ENCODE measurements around the gene CRBN. TPM values are rescaled to one million over a fixed set of nuclear protein-coding genes. Genes with fewer than 3 reads are reported as not detected.

CRBN gene
- total RNA-seq, 1 donor from 2014 or later, result 76.2 TPM

DNA sequence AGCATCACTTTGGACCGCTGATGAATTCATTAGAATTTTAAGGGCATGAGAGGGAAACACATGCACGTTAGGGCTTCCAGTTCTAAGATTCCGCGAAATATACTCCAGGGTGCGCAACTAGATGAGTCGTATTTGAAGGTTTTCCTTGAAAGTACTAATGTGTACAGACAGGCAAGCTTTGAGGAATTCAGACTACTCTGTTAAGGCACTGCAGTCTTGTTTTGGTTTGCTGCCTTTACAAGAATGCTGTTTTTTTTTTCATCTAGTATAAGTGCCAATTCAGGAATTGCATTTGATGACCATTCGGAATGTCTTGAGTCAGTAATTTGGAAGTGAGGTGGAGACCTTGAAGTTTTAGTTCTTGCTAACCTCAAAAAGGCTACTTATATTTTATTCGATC, 33.7 kb downstream of the CRBN start:
- Histone ChIP-seq H3K4me3 (ENCODE audit: low read length in 3 of 3) (no peak overlapping the region), H3K27ac (ENCODE audit: low read depth, low read length) (no peak overlapping the region), H3K9ac (ENCODE audit: low read depth in 1 of 3, low read length in 3 of 3) (no peak overlapping the region), H3K36me3 (ENCODE audit: control insufficient read depth in 3 of 3, insufficient read depth in 3 of 3, low read length in 3 of 3) (peaks cover 14 to 64% (median 54%) of the 10 kb centered on the region in 3 donors), H3K27me3 (ENCODE audit: control insufficient read depth in 3 of 3, insufficient read depth in 3 of 3, low read length in 3 of 3) (no peaks in the 10 kb centered on the region), H3K9me3 (ENCODE audit: control insufficient read depth in 3 of 3, low read length in 3 of 3) (no peaks in the 10 kb centered on the region), H3K4me1 (ENCODE audit: control insufficient read depth in 3 of 3, insufficient read depth in 3 of 3, low read length in 3 of 3) (no peaks in the 10 kb centered on the region)

DNA sequence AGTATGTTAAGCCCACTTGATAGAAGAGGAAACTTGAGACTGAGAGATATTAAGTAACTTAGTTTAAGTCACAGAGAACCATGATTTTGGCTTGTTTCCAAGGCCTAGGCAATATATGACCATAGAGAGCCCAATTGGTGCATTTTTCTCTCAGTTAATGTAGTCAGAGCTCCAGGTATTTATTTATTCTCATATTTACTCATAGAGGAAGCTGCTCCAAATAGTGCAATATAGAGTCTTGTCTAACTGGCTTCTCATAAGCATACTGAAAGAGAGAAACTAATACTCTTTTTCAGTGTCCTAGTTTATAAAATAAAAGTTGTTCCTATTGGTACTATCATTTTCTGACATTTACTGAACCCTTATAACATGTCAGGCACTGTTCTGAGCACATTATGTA, 37.6 kb downstream of the CRBN start:
- Histone ChIP-seq H3K36me3 (ENCODE audit: control insufficient read depth in 3 of 3, insufficient read depth in 3 of 3, low read length in 3 of 3) (peaks cover 12 to 56% (median 50%) of the 10 kb centered on the region in 3 donors), H3K4me1 (ENCODE audit: control insufficient read depth in 3 of 3, insufficient read depth in 3 of 3, low read length in 3 of 3) (no peaks in the 10 kb centered on the region), H3K9me3 (ENCODE audit: control insufficient read depth in 3 of 3, low read length in 3 of 3) (no peaks in the 10 kb centered on the region), H3K27me3 (ENCODE audit: control insufficient read depth in 3 of 3, insufficient read depth in 3 of 3, low read length in 3 of 3) (no peaks in the 10 kb centered on the region), H3K27ac (ENCODE audit: low read depth, low read length) (no peak overlapping the region), H3K4me3 (ENCODE audit: low read length in 3 of 3) (no peak overlapping the region), H3K9ac (ENCODE audit: low read depth in 1 of 3, low read length in 3 of 3) (no peak overlapping the region)

DNA sequence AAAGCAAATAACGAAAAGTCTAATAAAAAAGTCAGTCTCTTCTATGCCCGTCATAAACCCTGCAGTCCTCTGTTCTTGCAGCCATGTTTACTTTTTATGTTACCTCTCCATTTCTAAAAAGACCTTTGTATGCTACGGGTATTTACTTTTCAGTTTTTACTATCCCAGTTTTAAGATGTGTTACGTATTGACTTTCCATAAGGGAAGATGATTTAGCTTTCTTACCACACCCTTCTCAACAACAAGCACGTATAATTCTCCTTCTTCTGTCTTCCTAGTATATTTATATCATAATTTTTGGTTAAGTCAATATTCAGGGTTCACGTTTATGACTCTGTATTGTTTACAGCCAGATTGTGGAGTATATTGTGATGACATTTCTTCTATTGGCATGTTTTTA, 42.0 kb downstream of the CRBN start:
- Histone ChIP-seq H3K27me3 (ENCODE audit: control insufficient read depth in 3 of 3, insufficient read depth in 3 of 3, low read length in 3 of 3) (no peaks in the 10 kb centered on the region), H3K4me3 (ENCODE audit: low read length in 3 of 3) (no peak overlapping the region), H3K9ac (ENCODE audit: low read depth in 1 of 3, low read length in 3 of 3) (no peak overlapping the region), H3K27ac (ENCODE audit: low read depth, low read length) (no peak overlapping the region), H3K4me1 (ENCODE audit: control insufficient read depth in 3 of 3, insufficient read depth in 3 of 3, low read length in 3 of 3) (no peaks in the 10 kb centered on the region), H3K36me3 (ENCODE audit: control insufficient read depth in 3 of 3, insufficient read depth in 3 of 3, low read length in 3 of 3) (peaks cover 7 to 29% (median 27%) of the 10 kb centered on the region in 3 donors), H3K9me3 (ENCODE audit: control insufficient read depth in 3 of 3, low read length in 3 of 3) (no peaks in the 10 kb centered on the region)

DNA sequence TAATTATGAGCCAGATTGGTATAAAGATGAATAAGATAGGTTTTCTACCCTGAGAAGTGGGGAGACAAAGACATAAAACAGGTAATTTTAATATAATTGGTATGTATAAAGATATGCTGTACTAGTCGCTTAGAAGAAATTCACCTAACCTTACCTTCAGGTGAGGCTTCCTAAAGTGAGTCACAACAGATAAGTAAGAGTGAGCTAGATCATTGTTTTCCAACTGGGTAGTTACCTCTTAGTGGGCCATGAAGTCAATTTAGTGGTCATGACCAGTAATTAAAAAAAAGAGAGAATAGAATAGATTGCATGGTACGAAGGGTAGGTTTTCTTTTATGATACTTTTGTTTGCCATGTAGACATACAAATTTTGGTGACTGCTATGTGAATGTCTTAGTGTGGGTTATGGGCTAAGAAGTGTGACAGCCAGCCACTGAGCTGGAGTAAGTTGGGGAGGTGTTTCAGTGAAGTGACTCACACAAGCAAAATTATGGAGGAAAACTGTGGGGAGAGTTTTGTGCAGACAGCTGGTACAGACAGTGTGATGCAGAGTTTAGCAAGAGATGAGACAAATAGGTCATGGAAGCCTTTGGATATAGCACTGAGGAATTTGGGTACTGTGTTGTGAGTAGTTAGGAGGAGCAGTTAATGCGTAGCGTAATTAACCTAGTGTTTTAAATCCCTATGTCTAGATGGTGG, 44.6 kb downstream of the CRBN start:
- H3K4me3 ChIP-seq (ENCODE audit: low read length in 3 of 3), result no peak overlapping the region
- H3K27ac ChIP-seq (ENCODE audit: low read depth, low read length), result no peak overlapping the region
- H3K9ac ChIP-seq (ENCODE audit: low read depth in 1 of 3, low read length in 3 of 3), result no peak overlapping the region
- no peaks in the 10 kb centered on the region for H3K27me3 ChIP-seq (ENCODE audit: control insufficient read depth in 3 of 3, insufficient read depth in 3 of 3, low read length in 3 of 3)
- no peaks in the 10 kb centered on the region for H3K4me1 ChIP-seq (ENCODE audit: control insufficient read depth in 3 of 3, insufficient read depth in 3 of 3, low read length in 3 of 3)
- peaks cover 9 to 20% (median 14%) of the 10 kb centered on the region in 3 donors for H3K36me3 ChIP-seq (ENCODE audit: control insufficient read depth in 3 of 3, insufficient read depth in 3 of 3, low read length in 3 of 3)
- no peaks in the 10 kb centered on the region for H3K9me3 ChIP-seq (ENCODE audit: control insufficient read depth in 3 of 3, low read length in 3 of 3)

DNA sequence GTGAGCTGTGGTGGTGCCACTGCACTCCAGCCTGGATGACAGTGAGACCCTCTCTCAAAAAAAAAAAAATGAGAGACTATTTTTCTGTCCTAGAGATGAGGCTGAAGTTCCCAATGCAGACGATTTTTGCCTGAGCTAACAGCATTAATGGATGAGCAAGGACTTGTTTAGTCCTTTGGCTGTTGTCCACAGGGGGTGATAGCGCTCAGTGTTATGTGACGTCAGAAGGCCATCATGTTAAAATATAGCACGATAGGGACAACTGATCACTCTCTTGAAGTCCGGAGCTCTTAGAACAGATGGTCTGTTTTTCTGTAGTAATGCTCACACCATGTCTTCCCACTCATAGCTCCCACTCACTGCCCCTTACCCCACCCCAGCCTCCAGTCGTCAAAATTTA, 46.0 kb downstream of the CRBN start:
- Histone ChIP-seq H3K27me3 (ENCODE audit: control insufficient read depth in 3 of 3, insufficient read depth in 3 of 3, low read length in 3 of 3) (no peaks in the 10 kb centered on the region), H3K4me1 (ENCODE audit: control insufficient read depth in 3 of 3, insufficient read depth in 3 of 3, low read length in 3 of 3) (no peaks in the 10 kb centered on the region), H3K36me3 (ENCODE audit: control insufficient read depth in 3 of 3, insufficient read depth in 3 of 3, low read length in 3 of 3) (peaks cover 9 to 17% (median 10%) of the 10 kb centered on the region in 3 donors), H3K9ac (ENCODE audit: low read depth in 1 of 3, low read length in 3 of 3) (no peak overlapping the region), H3K27ac (ENCODE audit: low read depth, low read length) (no peak overlapping the region), H3K4me3 (ENCODE audit: low read length in 3 of 3) (no peak overlapping the region), H3K9me3 (ENCODE audit: control insufficient read depth in 3 of 3, low read length in 3 of 3) (no peaks in the 10 kb centered on the region)

DNA sequence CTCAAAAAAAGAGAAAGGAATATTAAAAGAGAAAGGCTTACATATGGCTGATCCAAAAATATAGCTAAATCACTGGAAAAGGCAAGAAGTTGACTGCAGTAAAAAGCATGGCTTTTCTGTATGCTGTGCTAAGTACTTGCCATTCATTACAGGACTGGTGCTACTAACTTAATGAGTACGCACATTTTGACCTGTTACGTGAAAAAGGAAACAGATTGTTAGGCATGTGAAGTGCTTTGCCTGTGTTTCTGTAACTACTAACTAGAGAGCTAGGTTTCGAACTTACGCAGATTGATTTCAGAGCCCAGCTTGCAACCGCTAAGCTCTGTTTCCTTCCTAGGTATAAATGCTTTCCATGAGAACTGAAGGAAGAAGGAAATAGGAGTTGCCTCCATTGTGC, 49.9 kb downstream of the CRBN start:
- Histone ChIP-seq H3K27me3 (ENCODE audit: control insufficient read depth in 3 of 3, insufficient read depth in 3 of 3, low read length in 3 of 3) (no peaks in the 10 kb centered on the region), H3K4me1 (ENCODE audit: control insufficient read depth in 3 of 3, insufficient read depth in 3 of 3, low read length in 3 of 3) (peaks cover 6 to 16% (median 10%) of the 10 kb centered on the region in 3 donors), H3K27ac (ENCODE audit: low read depth, low read length) (no peak overlapping the region), H3K36me3 (ENCODE audit: control insufficient read depth in 3 of 3, insufficient read depth in 3 of 3, low read length in 3 of 3) (peaks cover 7 to 12% (median 9%) of the 10 kb centered on the region in 3 donors), H3K9me3 (ENCODE audit: control insufficient read depth in 3 of 3, low read length in 3 of 3) (no peaks in the 10 kb centered on the region), H3K4me3 (ENCODE audit: low read length in 3 of 3) (no peak overlapping the region), H3K9ac (ENCODE audit: low read depth in 1 of 3, low read length in 3 of 3) (no peak overlapping the region)

DNA sequence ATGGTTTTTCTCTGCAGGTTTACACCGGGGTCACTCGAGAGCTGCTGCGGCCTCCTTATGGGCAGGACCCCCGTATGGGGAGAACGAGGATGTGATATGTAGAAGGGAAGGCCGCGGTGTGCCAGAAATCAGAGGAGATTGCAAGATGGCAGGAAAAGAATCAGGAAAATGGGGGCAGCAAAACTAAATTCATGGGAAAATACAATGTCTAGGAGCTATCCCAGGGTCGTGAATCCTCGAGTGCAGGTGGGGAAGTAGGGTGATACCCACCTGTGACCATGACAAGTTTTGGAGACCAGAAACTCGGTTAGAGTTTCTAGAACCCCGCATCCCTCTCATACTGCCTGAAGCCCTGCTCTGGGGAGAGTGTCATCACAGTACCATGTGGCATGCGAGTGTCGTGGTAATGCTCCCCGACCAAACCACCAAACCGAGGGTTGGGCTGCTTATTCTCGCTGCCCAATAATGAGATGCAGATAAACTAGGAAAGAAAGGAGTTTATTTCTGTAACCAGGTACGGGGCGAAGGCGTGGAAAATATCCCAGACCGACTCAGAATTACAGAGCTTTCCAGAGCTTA, 52.0 kb downstream of the CRBN start:
- Histone ChIP-seq H3K27ac (ENCODE audit: low read depth, low read length) (peak overlapping the region; percentile 85), H3K36me3 (ENCODE audit: control insufficient read depth in 3 of 3, insufficient read depth in 3 of 3, low read length in 3 of 3) (peaks cover 7 to 12% (median 9%) of the 10 kb centered on the region in 3 donors), H3K4me3 (ENCODE audit: low read length in 3 of 3) (peak overlapping the region; percentile 78 to 100 (median 97)), H3K9ac (ENCODE audit: low read depth in 1 of 3, low read length in 3 of 3) (peak overlapping the region; percentile 84 to 95 (median 91)), H3K9me3 (ENCODE audit: control insufficient read depth in 3 of 3, low read length in 3 of 3) (no peaks in the 10 kb centered on the region), H3K27me3 (ENCODE audit: control insufficient read depth in 3 of 3, insufficient read depth in 3 of 3, low read length in 3 of 3) (no peaks in the 10 kb centered on the region), H3K4me1 (ENCODE audit: control insufficient read depth in 3 of 3, insufficient read depth in 3 of 3, low read length in 3 of 3) (peaks cover 6 to 16% (median 10%) of the 10 kb centered on the region in 3 donors)

DNA sequence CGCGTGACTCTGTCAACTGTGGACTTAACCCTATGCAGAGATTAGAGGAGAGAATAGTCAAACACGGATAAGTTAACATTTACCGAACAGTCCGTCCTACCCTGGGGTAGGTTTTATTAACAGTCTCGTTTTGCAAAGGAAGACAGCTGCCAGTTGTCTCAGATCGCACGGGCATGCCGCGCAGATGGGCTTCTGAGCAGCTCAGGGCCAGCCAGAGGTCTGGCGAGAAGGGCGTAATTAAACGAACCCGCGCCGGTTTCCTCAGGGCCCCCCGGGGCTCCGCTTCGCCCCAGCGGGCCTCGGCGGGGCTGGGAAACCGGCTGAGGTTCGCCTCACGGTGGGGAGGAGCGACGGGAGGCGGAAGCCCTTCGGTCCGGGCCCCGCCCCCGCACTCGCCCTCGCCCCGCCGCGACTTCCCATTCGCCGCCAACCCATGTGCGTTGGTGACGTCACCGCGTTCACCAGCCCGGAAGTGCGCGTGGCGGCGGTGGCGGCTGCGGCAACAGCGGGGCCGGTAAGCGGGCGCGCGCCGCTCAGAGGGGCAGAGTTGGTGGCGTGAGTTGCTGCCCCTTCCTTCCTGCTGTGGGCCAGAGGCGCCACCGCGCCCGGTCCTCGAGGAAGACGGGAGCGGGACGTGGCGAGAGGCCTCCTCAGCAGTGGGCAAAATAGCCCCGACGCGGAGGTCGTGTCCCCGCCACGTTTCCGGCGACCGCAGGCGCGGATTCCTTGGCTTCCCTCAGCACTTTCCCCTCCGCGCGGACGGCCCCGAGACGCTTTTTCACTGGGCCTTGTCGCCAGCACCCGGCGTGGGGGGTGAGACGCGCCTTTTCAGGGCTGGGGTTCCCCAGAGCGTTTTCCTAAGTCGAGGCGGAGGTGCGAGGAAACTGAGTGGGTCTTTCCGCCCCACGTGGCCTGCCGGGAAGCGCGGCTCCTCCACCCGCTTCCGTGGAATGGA, 52.7 kb downstream of the CRBN start, which contains the start of gene TRNT1:
TRNT1 (plus strand) TSS at position 464 of the 955 bp plus-strand sequence. CDS start 2,101 bp downstream, outside the sequence.
- H3K9me3 ChIP-seq (ENCODE audit: control insufficient read depth in 3 of 3, low read length in 3 of 3), result no peaks in the 10 kb centered on the region
- peaks cover 6 to 16% (median 10%) of the 10 kb centered on the region in 3 donors for H3K4me1 ChIP-seq (ENCODE audit: control insufficient read depth in 3 of 3, insufficient read depth in 3 of 3, low read length in 3 of 3)
- H3K27me3 ChIP-seq (ENCODE audit: control insufficient read depth in 3 of 3, insufficient read depth in 3 of 3, low read length in 3 of 3), result no peaks in the 10 kb centered on the region
- H3K27ac ChIP-seq (ENCODE audit: low read depth, low read length), result peak within 1 kb of the TSS; percentile 85
- H3K4me3 ChIP-seq (ENCODE audit: low read length in 3 of 3), result peak within 1 kb of the TSS; percentile 90 to 100 (median 97)
- H3K36me3 ChIP-seq (ENCODE audit: control insufficient read depth in 3 of 3, insufficient read depth in 3 of 3, low read length in 3 of 3), result peaks cover 7 to 12% (median 9%) of the 10 kb centered on the region in 3 donors
- peak within 1 kb of the TSS; percentile 84 to 95 (median 91) for H3K9ac ChIP-seq (ENCODE audit: low read depth in 1 of 3, low read length in 3 of 3)

DNA sequence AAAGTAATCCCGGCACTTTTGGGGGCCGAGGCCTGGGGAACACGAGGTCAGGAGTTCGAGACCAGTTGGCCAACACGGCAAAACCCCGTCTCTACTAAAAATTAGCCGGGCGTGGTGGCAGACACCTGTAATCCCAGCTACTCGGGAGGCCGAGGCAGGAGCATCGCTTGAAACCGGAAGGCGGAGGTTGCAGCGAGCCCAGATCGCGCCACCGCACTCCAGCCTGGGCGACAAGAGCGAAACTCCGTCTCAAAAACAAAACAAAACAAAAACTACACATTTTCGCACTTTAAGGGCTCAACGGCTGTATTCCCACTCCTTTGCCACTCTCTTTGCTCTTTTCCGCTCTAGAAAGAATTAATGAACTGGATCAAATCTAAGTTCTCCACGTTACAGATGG, 53.5 kb downstream of the CRBN start:
- H3K4me3 ChIP-seq (ENCODE audit: low read length in 3 of 3), result peak overlapping the region; percentile 90 to 100 (median 97)
- H3K4me1 ChIP-seq (ENCODE audit: control insufficient read depth in 3 of 3, insufficient read depth in 3 of 3, low read length in 3 of 3), result peaks cover 6 to 16% (median 10%) of the 10 kb centered on the region in 3 donors
- H3K27ac ChIP-seq (ENCODE audit: low read depth, low read length), result peak overlapping the region; percentile 85
- H3K9ac ChIP-seq (ENCODE audit: low read depth in 1 of 3, low read length in 3 of 3), result peak overlapping the region; percentile 84 to 95 (median 91)
- no peaks in the 10 kb centered on the region for H3K27me3 ChIP-seq (ENCODE audit: control insufficient read depth in 3 of 3, insufficient read depth in 3 of 3, low read length in 3 of 3)
- peaks cover 7 to 9% (median 8%) of the 10 kb centered on the region in 3 donors for H3K36me3 ChIP-seq (ENCODE audit: control insufficient read depth in 3 of 3, insufficient read depth in 3 of 3, low read length in 3 of 3)
- no peaks in the 10 kb centered on the region for H3K9me3 ChIP-seq (ENCODE audit: control insufficient read depth in 3 of 3, low read length in 3 of 3)

Data from skeletal muscle tissue (tissue), 4 donors.